HG03135 (cell line): ENCODE measurements around the gene SAG.
"Not testable (repeated sequence)": the region's sequence is repeated elsewhere in the genome, so short reads cannot be mapped to it uniquely, and the experiment has no call there.

ENCODE experiments used
- ATAC-seq: cut with Tn5 transposase; IDR thresholded peaks from one replicate; pipeline ENCODE4 v1.9.1; 2021; ENCODE audit warnings: mild to moderate bottlenecking, moderate library complexity; ENCODE audit not compliant: unreplicated experiment

SAG gene

GRCh38 chr2:233328922-233329321 lies 21.3 kb downstream of the SAG start:
- no peak for ATAC-seq

GRCh38 chr2:233329489-233330135 lies 22.0 kb downstream of the SAG start:
- ATAC-seq: no peak

- peak; percentile 85 for ATAC-seq
Measured at GRCh38 chr2:233331536-233331935, 23.9 kb downstream of the SAG start.

- ATAC-seq: no peak
Measured at GRCh38 chr2:233332125-233332524, 24.5 kb downstream of the SAG start.

GRCh38 chr2:233334915-233335314 lies 27.3 kb downstream of the SAG start:
- ATAC-seq: no peak

- not testable (repeated sequence) for ATAC-seq
Measured at GRCh38 chr2:233336091-233336490, 28.5 kb downstream of the SAG start.

- no peak for ATAC-seq
Measured at GRCh38 chr2:233336541-233336940, 28.9 kb downstream of the SAG start.

GRCh38 chr2:233338046-233338445 lies 30.4 kb downstream of the SAG start:
- no peak for ATAC-seq

- no peak for ATAC-seq
Measured at GRCh38 chr2:233338812-233339368, 31.3 kb downstream of the SAG start.

- ATAC-seq: no peak
Measured at GRCh38 chr2:233339427-233339826, 31.8 kb downstream of the SAG start.

- no peak for ATAC-seq
Measured at GRCh38 chr2:233341296-233341695, 33.7 kb downstream of the SAG start.

- no peak for ATAC-seq
Measured at GRCh38 chr2:233342301-233342700, 34.7 kb downstream of the SAG start.

- ATAC-seq: no peak
Measured at GRCh38 chr2:233343171-233343705, 35.6 kb downstream of the SAG start.

- no peak for ATAC-seq
Measured at GRCh38 chr2:233346376-233346775, 38.8 kb downstream of the SAG start.

GRCh38 chr2:233346930-233347329 lies 39.3 kb downstream of the SAG start:
- no peak for ATAC-seq

- no peak for ATAC-seq
Measured at GRCh38 chr2:233349005-233349998, 41.7 kb downstream of the SAG start.

- ATAC-seq: no peak
Measured at GRCh38 chr2:233350708-233351107, 43.1 kb downstream of the SAG start.

- ATAC-seq: no peak
Measured at GRCh38 chr2:233351423-233351822, 43.8 kb downstream of the SAG start.

- no peak for ATAC-seq
Measured at GRCh38 chr2:233352141-233352842, 44.7 kb downstream of the SAG start.

- ATAC-seq: no peak
Measured at GRCh38 chr2:233353101-233353768, 45.6 kb downstream of the SAG start.
